ENCODE results near the gene SORCS2.
"Not testable (repeated sequence)": the region's sequence is repeated elsewhere in the genome, so short reads cannot be mapped to it uniquely, and the experiment has no call there.

The SORCS2 gene

DNA sequence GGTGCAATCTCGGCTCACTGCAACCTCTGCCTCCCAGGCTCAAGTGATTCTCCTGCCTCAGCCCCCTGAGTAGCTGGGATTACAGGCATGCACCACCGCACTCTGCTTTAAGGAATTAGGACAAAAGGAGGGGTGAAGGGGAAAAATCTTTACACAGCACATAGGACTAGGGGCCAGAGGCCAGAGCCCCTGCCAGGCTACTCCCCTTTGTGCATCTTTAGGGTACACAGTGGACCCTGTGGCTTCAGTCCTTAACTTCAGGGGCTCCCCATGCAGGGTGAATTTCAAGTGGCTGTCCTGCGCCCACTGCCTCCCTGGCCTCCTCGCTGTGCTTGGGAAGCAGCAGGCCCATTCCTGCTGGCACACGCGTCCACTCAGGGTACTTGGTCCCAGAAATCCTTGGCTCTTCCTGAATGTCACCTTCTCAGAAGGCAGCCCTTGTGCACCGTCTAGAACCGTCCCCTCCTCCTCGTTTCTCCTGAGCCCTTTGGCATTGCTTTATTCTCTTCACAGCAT, 381.3 kb downstream of the SORCS2 start:
- H3K27ac ChIP-seq, result no peak overlapping the region
- TF ChIP-seq CTCF (conservative IDR thresholded peaks at IDR 0.05), result no peak

DNA sequence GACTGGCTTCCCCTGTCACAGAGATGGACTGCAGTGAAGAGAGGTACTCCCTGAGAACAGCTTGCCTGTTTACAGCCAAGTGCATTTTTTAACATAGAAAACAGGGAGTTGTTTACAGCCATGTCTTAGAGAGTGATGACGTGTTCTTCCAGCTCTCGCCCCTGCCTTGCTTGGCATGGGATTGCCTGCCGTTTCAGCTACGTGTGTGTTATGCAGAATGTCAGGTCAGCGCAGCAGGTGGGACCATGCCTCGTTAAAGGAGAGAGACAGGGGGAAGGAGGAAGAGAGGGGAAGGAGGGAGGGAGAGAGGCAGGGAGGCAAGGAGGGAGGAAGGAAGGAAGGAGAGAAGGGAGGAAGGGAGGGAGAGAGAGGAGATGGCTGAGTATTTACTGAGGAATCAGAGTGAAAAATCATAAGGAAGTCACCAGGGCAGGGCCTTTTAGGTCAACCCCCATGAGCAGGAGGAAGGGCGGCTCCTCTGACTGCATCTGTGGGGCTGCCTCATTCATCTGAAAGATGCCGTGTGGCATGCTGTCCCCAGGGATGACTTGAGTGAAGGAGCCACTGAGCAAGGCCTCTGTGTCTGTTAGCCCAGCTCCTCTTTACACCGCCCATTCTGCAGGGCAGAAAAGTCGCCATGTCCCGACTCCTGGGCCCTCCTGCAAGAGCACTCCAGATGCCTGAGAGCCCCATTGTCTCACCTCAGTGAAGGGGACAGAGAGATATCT, 382.1 kb downstream of the SORCS2 start:
- TF ChIP-seq CTCF (conservative IDR thresholded peaks at IDR 0.05), result no peak
- no peak overlapping the region for H3K27ac ChIP-seq

DNA sequence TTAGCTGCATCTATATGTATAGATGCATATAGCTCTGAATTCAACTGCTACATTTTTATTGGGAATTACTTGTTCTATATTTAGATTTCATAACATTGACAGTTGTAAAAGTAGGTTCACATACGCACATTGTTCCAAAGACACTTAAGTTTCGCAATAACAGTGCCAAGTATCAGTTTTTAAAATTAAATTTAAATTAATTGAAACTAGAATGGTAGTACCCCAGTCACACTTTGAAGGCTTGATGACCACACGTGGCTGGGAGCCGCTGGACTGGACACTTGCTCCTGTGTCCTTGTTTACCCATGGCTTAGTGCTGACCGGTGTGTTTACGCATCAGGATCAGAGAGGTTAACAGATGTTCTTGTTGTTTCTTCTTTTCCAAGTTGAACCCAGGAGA, 383.1 kb downstream of the SORCS2 start:
- H3K27ac ChIP-seq, result no peak overlapping the region
- TF ChIP-seq CTCF (conservative IDR thresholded peaks at IDR 0.05), result no peak

DNA sequence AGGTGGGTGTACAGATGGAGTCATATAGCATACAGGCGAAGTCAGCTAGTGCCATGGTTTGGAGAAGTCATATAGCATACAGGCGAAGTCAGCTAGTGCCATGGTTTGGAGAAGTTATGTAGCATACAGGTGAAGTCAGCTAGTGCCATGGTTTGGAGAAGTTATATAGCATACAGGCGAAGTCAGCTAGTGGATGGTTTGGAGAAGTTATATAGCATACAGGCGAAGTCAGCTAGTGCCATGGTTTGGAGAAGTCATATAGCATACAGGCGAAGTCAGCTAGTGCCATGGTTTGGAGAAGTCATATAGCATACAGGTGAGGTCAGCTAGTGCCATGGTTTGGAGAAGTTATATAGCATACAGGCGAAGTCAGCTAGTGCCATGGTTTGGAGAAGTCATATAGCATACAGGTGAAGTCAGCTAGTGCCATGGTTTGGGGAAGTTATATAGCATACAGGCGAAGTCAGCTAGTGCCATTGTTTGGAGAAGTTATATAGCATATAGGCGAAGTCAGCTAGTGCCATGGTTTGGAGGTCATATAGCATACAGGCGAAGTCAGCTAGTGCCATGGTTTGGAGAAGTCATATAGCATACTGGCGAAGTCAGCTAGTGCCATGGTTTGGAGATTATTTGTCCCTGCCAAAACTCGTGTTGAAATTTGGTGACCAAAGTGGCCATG, 385.2 kb downstream of the SORCS2 start:
- H3K27ac ChIP-seq, result not testable (repeated sequence)

DNA sequence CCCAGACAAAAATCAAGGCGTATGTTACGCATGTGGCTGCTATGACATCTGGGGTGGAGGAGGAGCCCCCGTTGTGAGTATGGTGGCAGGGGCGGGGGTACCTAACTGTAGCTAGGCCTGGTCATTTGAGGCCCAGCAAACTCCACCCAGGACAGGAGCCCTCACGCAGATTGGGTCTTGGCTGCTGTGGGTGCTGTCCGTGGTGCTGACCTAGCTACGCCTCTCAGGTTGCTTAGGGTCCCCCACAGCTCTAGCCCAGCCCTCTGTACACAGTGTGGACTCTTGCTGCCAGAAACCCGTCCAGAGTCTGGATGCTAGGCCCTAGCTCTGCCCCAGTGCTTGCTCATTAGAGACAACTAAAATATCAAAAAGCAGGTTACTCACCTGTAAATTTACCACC, 389.1 kb downstream of the SORCS2 start:
- no peak for TF ChIP-seq CTCF (conservative IDR thresholded peaks at IDR 0.05)
- H3K27ac ChIP-seq, result no peak overlapping the region

DNA sequence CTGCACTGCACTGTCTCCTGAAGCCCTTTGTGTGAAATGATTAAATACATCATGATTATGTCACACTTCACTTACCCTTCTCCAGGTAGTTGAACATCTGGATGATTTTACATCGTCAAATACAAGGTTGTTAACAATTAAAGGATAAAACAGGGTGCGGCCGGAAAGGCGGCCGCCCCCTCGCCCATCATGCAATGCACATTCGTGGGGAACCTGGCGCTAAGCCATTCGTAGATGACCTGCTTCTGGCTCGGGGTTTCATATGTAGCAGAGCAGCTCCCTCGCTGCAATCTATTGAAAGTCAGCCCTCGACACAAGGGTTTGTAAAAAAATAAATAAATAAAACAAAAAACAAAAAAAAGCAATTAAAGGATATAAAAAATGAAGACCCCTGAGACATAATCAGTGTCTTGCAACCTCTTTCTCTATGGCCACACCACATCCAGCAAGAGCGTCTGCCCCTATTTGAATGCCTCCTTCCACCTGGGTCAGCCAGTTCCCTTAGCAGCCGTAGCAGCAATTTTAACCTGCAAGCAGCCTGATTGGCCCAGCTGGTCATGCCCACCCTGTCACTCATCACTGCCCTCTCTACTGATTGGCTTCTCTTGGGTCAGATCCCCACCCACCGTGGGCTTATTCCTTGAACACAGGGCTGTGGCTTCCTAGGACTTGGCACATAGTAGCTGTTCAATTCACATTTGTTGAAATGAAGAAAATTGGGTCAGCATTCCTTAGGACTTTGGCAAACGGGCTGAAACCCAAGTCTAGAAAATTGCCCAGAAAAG, 390.2 kb downstream of the SORCS2 start:
- H3K27ac ChIP-seq, result no peak overlapping the region
- no peak for TF ChIP-seq CTCF (conservative IDR thresholded peaks at IDR 0.05)

- TF ChIP-seq CTCF (conservative IDR thresholded peaks at IDR 0.05), result no peak
- H3K27ac ChIP-seq, result no peak overlapping the region
Observed at GRCh38 chr4:7584098-7584497, 391.8 kb downstream of the SORCS2 start.
